ENCODE measurements around the gene CBLN1.

Gene CBLN1

DNA sequence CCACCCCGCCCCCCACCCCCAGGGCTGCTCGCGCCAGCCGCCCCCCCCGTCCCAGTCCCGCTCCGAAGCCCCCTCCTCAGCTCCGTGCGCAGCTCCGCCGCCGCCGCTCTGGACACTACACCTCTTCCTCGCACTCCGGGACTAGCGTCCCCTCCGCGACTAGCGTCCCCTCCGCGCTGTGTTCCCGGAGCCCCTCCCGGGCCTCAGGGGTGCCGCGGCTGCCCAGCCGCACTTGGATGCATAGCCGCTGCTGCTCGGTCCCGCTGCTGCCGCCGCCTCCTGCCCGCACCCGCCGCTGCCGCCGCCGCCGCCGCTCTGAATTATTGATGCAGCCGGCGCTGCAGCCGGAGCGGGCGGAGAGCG lies at the start of gene CBLN1:
Gene CBLN1, minus strand, starts transcription at position 359 of the 363 bp plus-strand sequence. CDS start 373 bp downstream, outside the sequence.
- no peak for DNase-seq (ENCODE audit: low spot score)

DNA sequence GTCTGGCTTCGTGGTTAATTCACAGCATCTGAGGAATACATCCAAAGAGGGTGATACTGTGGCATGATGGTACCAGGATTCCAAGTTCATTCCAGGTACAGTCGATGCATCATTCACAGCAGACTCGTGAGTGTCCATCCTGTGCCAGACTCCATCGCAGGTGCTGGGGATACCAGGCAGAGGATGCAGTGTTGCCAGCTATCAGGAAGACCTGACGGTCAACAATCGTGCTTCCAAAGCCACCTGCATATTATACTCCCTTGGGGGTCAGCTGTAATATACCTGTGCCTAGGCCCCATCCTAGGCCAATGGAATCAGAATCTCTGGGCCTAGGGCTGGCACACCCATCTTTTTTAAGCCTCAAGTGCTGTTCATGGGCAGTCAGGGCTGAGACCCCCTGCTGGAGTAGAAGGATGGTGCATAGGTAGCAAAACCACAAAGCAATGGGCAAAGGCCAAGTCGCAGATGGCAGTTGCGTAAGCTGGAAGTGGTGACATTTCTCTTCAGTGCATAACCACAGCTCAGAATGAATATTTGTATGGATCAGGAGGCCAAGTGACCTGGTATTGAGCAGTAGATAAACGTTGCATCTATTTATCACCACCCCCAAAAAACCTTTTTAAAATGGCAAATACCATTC lies 49.0 kb upstream of the CBLN1 start:
- no peak for DNase-seq (ENCODE audit: low spot score)

GRCh38 chr16:49328325-49328724 lies 46.7 kb upstream of the CBLN1 start:
- no peak for DNase-seq (ENCODE audit: low spot score)

GRCh38 chr16:49327466-49327865 lies 45.8 kb upstream of the CBLN1 start:
- no peak for DNase-seq (ENCODE audit: low spot score)

DNA sequence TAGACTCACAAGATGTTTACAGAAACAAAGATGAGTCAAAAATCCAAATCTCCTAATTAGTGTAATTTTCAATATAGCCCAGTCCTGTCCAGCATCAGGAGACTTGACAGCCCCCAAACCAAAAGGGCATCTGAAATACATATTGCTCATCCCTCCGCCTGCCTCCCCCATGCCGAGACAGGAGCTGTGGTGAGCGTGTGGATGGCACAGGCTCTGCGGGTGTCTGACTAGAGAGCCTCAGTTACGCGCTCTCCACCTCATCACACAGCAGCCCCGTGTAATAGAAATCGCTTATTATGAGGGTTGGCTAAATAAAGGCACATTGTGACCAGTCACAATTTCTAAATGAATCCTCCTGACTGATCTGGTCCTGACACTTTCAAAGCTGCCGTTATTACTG lies 43.1 kb upstream of the CBLN1 start:
- DNase-seq (ENCODE audit: low spot score): no peak

DNA sequence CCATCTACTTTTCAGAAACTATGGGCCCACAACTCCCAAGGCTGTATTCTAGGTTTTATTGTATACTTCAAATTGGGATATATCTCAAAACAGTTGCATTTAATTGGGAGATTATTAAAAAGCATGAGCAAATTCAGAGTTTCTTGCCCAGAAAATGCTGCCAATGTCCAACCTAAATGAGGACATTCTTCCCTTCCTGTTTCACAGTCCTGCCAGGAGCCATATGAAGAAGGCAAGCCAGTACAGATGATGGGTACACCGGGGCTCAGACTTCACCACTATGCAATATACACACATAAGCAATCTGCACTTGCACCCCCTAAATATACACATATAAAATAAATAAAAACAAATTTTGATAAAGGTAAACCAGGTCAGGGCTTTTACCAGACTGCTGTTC lies 34.0 kb upstream of the CBLN1 start:
- no peak for DNase-seq (ENCODE audit: low spot score)

- no peak for DNase-seq (ENCODE audit: low spot score)
These were observed 30.8 kb upstream of the CBLN1 start for GRCh38 chr16:49312389-49312985.

GRCh38 chr16:49311823-49312222 lies 30.2 kb upstream of the CBLN1 start:
- no peak for DNase-seq (ENCODE audit: low spot score)

GRCh38 chr16:49307176-49307575 lies 25.5 kb upstream of the CBLN1 start:
- DNase-seq (ENCODE audit: low spot score): no peak

- no peak for DNase-seq (ENCODE audit: low spot score)
These were observed 23.8 kb upstream of the CBLN1 start for GRCh38 chr16:49305406-49305805.

- no peak for DNase-seq (ENCODE audit: low spot score)
These were observed 10.8 kb upstream of the CBLN1 start for GRCh38 chr16:49292413-49292812.

DNA sequence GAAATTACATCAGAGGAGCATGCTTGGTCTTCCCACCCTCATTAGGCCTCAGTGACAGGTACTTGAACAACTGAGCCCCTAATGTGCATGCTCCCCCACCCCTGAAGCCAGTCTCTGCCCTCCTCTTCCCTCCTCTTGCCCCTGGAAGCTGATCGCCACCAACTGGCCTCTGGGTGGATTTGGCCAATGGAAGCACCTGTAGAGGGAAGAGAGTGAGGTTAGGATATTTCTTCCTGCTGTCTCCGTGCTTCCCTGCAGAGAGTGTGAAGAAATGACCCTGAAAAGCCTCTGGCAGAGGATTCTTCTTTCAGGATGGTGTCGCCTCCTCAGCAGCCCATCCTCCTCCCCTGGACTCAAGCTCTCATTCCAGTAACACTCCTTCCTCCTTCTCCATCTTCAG lies 5.9 kb upstream of the CBLN1 start:
- DNase-seq (ENCODE audit: low spot score): no peak

- no peak for DNase-seq (ENCODE audit: low spot score)
These were observed 3.3 kb upstream of the CBLN1 start for GRCh38 chr16:49284962-49285361.

DNA sequence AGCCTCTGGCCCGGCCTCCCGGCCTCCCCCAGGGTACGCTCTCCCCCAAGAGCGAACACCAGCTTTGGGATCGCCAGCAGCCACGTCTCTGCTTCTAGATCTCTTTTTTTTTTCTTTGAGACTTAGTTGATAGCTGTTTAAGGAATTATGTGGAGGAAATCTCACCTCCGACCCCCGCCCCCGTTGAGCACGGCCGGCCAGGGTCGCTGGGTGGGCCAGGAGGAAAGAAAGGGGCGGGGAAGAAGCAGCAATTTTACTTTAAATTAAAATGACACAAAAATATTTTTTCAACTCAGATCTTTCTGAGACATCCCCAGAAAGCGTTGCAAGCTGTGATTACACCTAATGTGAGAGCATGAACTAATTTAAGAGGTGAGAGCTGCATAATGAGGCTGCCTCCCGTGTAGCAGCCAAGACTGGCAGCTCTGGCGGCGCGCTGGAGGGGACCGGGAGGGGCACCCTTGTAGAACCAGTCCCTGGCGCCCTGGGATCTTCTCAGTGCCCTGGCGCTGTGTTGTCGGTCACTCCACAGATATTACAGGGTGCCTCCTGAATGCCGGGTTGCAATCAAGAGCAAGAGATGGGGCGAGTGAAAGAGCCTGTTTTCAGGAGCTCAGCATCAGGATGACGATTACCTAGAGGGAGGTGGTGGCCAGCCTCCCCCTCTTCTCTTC lies 1.9 kb upstream of the CBLN1 start:
- DNase-seq (ENCODE audit: low spot score): no peak

DNA sequence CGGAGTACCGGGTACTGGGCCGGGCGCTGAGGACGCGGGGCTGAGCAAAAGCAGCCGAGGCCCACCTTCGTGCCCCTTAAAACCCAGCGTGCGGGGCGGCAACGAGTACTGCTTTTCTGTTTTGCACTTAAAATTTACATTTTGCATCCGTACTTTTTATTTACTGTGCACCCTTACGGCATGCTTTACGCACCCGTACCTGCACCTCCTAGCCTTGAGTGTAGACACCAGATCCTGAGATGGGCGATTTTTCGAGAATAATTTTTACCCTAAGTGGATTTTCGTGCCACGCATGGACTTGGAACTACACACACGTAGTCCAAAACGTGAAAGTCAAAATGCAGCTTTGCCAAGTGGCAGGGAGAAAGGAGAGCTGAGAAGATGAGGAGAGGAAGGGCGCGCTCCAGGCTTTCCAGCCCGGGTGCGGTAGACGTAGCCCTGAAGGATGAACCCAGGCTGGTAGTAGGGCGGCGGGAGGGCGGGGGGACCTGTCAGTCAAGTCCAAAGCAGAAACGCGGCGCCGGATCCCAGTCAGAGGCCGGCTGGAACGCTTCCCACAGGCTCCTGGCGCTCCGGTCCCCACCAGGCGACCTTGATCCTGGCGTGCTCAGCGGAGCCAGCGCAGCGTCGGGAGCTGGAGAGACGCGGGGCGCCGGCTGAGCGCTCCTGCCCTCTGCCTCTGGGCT lies 1.2 kb upstream of the CBLN1 start:
- no peak for DNase-seq (ENCODE audit: low spot score)

DNA sequence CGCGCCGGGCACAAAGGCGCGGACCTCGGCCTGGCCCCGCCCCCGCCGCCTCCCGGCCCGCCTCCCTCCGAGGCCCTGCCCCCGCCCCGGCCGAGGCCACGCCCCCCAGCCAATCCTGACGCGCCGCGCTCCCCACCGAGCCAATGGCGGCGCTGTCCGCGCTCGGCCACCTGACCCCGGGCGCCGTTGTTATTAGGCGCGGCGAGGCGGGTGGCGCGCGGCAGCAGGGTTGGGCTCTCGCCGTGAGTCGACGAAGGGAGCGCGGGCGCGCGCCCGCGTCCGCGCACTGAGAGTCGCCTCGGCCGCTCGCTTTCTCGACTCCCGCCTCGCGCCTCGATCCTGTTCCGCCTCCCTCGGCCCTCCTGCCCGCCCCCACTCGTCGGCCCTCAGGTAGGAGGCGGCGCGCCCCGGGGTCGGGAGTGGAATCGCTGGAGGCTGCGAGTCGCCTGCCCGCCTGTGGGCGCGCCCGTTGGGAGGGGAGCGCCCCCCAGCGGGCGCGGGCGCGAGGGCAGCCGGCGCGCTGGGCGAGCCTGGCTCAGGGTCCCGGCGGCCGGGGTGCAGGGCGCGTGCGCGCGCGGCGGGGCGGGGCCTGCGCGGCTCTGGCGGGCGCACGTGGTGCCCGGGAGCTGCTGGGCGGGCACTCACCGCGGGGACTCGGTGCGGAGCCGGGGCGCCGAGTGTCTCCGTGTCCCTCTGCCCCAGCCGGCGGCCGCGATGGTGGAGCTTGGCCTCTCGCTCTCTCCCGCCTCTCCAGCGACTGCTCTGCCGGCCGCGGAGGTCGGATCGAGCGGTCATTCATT lies 405 bp upstream of the CBLN1 start:
- DNase-seq (ENCODE audit: low spot score): peak; percentile 93

GRCh38 chr16:49280841-49281371 lies 732 bp downstream of the CBLN1 start:
- DNase-seq (ENCODE audit: low spot score): no peak

GRCh38 chr16:49280105-49280741 lies 1.4 kb downstream of the CBLN1 start:
- no peak for DNase-seq (ENCODE audit: low spot score)

- no peak for DNase-seq (ENCODE audit: low spot score)
These were observed 2.5 kb downstream of the CBLN1 start for GRCh38 chr16:49278944-49279725.

DNA sequence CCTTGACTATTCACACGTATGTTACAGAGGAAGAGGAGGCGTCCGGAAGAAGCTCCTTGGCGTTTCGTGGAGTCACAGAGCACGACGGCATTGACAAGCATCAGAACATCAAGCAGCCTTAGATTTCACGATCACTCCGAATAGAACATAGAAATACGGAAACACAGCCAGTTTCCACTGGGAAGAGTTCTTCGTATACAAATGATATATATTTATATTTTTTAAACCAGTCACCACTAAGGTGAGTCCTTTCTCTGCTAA lies 3.1 kb downstream of the CBLN1 start:
- DNase-seq (ENCODE audit: low spot score): no peak

All from Ammon's horn (tissue), 1 donor.